Kidney tubule cell (primary cell): ENCODE measurements around the gene HSPA9.
A peak's percentile ranks its signal among the peaks of the same experiment; 100 is the strongest.

Experiments used
- DNase-seq: peaks from one replicate; pipeline ENCODE4 v3.0.0-alpha.2; 2018; ENCODE audit warnings: low spot score

Gene HSPA9

DNA sequence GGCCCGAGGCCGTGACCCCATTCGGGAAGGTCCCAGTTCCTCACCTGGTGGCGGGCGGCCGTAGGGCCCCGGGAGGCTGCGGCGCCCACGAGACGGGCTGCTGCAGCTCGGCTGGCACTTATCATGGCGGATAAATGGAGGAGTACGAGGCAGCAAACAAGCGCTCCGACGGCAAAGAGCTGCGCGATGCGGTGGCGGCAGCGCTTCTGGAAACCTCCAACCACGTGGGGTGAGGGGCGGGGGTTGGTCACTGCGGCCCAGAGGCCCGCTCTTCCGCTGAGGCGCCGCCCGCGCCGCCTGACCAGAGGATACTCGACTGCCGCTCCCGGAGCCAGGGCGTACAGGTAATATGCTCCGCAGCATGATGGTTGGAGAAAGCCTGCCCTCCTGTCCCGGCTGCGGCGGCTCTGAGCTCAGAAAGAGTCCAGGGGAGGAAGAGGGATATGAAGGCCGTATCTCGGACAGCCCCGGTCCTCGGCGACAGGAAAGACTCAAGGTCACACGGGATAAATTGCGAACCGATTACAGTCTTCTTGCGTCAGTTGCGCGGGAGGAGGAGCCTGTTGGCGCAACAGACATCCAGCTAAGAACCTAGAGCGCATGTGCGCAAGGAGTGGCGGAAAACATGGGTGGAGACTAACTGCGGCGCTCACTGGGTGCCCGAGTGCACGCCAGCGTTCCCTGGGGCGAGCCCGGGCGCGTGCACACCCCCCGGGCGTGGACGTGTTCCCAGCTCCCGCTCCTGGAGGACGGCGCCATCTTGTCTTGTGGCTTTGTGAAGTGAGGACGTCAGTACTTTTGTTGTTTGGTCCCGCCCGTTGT is at the start of gene HSPA9:
Gene HSPA9, minus strand, starts transcription at position 208 of the 822 bp plus-strand sequence. Its CDS starts 83 bp downstream, at position 125.
- DNase-seq, result peak; percentile 100

DNA sequence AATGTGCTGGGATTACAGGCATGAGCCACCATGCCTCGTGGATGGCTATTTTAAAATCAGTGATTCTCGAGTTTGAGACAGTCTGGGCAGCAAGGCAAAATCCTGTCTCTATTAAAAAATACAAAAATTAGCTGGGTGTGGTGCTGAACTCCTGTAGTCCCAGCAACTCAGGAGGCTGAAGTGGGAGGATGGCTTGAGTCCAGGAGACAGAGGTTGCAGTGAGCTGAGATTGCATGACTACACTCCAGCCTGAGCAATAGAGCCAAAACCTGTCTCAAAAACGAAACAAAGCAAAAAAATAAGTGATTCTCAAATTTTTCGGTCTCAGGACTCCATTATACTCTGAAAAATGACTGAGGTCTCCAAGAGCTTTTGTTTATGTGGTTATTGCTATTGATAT is 47.9 kb upstream of the HSPA9 start:
- DNase-seq, result no peak

DNA sequence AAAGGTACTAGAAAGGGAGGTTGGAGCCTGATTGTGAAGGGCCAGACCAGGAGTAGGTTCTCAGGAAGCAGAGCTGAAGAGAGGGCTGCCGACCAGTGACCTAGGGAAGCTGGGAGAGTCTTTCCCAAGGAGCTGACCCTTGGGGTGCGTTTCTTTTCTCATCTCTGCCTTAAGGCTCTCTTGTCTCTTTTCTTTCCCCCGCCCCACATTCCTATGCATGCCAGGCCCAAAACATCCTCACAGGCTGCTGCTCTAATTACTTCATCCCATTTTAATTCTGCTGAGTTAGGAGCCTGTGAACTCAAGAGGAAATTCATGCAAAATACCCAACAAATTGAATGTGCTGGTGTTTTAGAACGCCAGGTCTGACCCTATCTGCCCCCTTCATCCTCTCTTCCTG is 46.9 kb upstream of the HSPA9 start:
- DNase-seq, result no peak

DNA sequence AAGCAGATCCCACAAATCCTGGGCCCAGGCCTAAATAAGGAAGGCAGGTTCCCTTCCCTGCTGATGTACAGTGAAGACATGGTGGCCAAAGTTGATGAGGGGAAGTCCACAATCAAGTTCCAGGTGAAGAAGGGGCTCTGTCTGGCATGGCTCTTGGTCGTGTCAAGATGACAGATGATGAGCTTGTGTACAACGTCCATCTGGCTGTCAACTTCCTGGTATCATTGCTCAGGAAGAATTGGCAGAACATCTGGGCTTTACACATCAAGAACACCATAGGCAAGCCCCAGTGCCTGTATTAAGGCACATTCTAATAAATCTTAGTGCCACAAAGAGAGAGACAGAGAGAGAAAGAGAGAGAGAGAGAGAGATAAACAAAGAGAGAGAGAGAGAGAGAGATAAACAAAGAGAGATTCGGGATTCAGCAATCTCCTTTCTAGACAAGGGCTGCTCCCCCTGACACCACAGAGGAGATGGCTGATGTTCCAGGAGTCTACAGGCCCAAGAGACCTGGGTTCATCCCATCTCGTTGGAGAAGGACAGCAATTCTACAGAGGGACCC is 45.5 kb upstream of the HSPA9 start:
- DNase-seq, result no peak

DNA sequence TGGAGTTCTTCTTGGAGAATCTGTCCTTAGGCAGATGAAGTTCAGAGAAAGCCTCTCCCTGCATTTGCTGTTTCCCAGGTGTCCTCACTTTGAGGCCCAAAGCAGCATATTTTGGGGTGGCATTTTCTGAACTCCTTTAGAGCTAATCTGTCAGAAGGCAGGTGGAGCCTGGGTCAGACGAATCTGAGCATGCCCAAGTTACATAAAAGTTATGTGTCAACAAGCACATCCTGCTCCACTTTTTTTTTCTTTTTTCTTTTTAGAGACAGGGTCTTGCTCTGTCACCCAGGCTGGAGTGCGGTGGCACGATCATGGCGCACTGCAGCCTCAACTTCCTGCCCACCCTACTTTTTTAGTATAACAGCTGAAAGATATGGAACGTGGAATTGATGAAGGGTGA is 41.3 kb upstream of the HSPA9 start:
- DNase-seq, result no peak

DNA sequence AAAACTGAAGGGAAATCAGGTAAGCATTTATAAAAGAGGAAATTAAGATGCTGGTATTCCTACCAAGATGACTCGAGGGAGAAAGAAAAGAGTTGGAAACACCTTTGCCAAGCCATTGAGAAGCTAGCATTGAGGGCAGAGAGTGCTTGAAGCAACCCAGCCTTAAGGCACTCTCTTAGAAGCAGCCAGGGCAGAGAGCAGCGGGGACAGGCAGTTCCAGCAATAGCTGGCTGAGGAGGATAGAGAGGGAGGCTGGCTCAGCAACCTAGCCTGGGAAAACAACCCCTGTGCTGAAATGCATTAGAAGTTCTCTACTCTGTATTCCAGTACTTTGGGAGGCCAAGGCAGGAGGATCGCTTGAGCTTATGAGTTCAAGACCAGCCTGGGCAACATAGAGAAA is 40.3 kb upstream of the HSPA9 start:
- DNase-seq, result no peak

DNA sequence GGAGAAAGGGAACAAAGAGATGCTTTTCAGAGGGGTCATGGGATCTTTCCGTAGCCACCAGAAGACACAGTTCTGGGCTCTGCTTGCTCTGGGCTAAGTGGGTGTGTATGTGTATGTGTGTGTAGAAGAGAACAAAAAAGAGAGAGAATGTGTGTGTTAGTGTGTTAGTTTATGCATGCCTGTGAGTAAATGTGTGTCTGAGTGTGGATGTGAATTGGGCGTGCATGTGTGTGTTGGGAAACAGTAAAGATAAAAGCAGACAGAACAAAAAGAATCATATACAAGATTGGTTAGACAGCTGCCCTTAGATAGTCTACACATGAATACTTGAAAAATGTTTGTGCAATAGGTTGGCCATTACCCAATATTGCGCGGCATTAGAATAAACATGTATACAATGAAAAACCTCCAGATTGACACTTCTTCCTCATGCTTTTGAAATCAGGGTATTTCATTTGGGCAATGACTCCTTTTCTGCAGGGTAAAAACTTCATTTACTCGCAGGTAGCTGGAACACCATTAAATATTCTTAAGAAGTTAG is 36.5 kb upstream of the HSPA9 start:
- DNase-seq, result no peak

DNA sequence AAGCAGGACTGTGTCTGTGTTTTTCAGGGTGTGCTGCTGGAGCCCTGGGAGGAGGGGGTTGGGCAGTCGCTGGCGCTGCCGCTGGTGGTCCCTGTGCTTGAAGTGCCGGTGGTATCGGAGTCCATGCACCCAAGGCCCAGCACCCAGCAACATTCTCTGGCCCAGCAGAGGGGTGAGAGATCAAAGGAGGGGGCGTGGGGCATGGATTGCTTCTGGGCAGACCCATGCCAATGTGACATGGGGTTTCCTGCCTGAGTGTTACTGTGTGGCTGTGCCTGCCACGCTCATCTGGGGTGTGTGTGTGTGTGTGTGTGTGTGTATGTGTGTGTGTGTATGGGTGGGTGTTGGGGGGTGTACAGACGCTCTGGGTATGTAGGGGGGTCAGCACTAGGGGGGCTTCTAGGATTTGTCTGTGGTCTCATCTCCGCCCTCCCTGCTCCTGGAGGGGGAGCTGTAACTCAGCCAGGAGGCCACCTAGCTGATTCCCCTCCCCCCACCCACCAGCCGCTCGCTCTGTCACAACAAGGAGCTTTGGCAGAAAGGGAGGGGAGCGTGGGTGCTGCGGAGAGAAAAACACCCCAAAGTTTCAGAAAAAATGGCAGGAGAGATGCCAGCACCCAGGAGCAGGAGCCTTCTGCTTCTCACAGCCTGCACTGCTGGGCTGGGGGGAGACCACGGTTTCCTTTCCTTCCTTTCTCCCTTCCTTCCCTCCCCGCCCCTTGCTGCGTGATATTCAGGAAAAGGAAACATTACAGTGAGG is 35.9 kb upstream of the HSPA9 start:
- no peak for DNase-seq

DNA sequence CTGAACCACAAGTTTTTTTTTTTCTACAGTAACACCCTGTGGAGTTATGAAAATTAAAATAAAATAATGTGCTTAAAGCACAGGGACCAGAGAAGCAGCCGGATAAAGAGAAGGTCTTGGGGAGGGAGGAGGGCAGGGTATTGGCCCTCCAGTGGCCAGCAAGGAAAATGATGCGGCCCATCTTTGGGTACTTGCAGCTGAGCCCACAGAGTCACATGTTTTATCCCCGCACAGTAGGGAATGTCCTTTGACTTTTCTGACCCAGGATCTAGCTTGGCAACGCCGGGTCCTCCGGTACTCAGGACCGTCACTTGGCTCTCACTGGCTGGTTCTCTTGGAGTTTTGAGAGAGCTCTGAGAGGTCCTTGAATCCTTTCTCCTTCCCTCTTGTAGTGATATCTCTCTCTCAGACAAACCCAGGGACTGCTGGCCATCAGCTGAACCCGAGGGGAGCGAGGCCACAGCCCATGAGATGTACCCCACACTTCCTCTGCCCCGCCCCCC is 35.3 kb upstream of the HSPA9 start:
- no peak for DNase-seq

DNA sequence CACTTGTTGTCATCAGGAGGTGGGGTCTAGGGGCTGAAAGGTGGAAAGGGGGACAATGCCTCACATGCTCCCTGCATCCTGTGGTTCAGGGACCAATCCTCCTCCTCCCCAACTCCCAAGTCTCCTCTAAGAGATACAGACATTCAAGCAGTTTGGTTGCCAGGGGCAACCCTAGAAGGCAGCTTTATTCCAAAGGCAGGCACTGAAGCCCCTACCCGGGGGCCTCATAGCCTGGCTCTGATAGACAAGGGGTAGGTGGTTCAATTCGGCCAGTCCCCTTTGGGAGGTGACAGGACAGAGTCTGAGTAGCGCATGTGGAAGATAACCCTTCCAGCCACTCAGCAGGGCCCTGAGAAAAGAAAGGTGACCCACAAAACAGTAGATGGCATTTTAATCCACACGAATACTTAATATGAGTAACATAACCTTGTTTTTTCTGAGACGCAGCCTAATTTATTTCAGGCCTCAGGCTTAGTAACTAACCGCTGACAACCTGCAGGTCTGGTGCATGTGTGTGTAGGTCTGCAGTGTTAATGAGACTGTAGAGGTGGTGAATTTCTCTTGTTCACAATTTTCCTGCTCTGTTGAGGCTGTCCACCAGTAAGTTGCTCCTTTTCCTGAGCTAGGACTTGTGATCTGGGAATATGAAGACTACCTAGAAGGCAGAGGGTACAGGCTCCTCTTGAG is 31.3 kb upstream of the HSPA9 start:
- no peak for DNase-seq

DNA sequence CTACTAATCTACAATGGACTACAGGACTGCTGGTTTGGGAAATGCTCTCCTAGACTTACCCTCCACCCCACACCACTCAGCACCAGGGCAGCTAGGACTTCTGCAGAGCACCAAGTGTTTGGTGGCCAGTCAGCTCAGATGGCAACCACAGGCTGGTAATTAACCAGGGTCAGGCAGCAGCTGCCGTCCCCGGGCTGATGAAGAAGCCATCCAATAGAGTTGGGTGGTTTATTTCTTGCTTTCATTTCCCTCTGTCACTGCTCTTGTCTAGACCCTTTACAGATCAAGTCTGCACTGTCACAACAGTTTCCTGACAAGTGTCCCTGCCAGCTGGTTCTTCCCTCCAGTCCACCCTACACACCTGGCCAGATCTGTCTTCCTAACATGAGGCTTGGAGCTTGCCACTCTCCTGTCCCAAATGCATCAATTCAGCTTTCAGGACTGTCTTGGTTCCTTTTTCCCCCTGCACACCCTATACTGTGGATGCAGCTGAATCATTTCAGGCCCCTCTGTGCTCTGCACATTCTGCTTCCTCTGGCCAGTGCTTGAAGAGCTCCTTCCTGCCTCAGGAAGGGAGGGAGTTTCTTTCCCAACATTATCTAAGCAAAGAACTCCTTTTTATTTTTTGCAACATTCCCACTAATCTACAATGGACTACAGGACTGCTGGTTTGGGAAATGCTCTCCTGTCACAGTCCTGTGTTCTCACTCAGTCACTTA is 30.2 kb upstream of the HSPA9 start:
- no peak for DNase-seq

DNA sequence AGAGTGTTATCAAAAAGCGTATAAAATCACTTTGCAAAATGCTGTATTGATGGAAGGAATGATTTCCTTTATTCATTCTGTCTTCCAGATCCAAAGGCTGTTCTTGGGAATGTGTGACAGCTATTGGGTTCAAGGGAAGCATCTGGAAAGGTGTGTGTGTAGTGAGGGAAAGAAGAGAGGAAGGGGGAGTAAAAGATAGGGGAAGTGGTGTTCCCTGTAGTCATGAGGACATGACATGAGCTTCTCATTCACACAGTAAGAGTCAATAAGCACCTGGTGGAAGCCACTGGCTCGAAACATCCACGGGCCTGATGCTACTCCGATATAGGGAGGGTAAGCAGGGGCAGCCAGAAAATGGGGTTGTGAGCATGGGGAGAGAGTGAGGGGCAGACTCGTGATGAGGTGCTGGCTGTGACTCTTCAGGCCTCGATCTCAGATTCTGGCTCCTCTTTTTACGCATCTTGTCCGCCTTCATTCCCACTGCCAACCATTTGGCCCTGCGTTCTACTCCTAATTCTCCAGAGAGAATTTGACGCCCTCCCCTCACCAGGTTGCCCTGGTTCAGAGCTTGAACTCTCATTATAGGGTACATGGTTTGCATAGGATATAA is 29.1 kb upstream of the HSPA9 start:
- no peak for DNase-seq

DNA sequence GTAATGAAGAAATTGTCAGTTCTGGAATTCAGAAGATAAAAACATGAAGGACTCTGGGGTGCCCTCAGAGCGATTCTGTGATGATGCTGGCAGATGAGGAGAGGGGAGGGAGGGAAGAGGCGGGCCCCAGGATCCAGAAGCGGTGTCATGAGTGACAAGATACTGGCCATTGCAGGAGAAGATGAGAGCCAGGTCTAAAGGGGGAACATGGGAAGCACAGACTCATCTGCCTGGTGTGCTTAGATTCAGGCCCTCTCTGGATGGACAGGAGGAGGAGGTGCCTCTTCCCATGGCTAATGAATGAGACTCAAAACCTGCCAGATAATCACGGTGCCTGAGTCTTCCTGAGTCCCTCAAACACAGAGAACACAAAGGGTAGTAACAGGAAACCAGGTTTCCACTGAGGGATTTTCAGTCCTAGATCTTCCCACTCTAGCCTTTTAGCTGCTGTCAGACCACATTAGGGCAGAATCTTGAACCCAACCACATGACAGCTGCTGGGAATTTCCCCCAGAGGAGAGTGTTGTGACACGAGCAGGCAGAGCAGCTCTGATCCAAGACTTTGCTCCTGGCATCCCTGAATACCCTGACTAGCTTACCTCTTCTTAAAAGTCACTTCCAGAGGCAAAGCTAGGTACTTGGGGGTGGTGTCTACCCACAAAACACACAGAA is 28.2 kb upstream of the HSPA9 start:
- peak; percentile 55 for DNase-seq

DNA sequence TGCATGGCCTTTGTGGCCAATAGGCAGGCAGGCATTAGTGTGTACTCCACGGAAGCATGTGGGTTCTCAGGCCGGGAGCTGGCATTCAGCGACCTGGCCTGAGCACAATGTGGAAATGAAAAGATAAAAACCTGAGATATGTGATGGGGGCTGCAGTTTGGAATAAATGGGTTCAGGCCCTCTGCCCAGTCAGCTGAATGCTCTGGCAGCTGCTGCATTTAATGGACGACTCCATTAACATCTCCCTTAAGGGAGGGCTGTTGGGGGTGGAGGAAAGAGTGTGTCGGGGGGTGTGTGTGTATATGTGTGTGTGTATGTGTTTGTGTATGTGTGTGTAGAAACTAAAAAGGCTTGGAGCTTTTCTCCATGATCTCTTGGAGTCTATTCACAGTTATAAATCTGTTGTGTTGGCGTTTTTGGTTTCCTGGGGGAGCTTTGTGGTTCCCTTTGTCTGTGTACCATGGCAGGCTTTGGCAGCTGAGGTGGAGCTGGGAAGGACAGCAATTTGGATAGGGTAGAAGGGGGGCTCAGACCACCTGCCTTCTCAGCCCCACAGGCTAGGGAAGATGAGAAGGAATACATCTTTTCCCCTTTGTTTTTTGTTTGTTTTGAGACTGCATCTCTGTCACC is 27.3 kb upstream of the HSPA9 start:
- no peak for DNase-seq

DNA sequence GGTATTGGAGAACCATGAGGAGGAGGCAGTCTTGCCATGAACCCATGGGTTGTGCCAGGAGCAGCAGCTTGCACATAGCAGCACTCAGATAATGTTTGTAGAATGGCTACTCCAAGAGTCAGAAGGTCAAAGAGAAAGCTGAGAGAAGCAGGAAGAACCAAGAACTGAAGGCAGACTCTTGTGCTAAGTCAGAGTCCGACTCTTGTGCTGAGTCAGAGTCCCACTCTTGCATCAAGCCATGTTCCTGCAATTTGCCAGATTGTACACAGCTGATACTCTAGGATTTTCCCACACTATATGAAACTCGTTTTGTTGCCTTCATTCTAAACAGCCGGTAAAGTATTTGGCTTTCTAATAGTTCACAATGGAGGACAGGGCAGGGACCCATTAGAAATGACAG is 26.2 kb upstream of the HSPA9 start:
- DNase-seq, result peak; percentile 73

DNA sequence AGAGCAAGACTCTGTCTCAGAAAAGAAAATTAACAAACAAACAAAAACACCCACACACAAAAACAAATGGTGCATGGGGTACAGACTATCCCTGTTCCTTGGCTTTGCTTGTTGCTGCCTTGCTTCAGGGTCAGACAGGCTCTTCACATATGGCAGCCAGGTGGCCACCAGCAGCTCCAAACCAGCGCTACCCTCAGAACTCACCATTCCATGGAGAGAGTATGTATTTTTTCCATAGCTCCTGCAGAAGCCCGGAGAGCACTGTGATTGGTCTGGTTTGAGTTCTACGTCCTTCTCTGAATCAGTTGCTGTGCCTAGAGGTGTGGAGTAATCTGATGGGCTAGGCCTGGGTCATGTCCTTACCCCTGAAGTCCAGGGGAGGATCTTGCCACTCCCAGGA is 25.2 kb upstream of the HSPA9 start:
- DNase-seq, result no peak

DNA sequence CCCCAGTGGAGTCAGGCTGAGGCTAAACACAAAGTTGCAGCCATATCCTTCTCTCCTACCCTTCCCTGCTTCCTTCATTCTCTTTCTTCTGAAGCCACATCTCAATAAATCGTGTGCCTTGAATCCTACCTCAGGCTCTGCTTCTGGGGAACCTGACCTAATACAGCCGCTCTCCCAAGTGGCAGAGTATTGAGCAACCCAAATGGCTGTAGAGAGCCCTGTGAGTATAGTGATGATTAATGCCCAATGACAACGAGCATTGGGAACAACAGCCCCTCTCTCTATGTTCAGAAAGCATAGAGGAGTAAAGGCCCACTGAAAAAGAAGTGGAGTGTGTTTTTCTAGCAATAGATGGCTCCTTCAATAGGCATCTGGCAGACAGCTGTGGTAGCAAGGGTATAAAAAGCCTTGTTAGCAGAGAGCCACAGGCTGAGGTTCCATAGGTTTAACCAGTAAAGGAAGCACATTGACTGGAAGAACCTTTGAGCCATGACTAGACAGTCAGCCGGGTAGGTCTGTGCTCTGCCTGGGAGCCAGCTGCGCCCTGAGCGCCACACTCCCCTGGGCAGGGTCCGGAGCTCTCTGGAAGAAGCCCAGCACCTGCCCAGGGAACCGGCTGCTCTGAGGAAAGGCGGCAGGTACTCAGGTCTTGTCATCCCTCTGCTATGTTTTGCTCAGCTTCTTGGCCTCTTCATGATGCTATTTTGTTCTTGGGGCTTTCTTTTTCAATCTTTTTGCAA is 22.6 kb upstream of the HSPA9 start:
- no peak for DNase-seq

DNA sequence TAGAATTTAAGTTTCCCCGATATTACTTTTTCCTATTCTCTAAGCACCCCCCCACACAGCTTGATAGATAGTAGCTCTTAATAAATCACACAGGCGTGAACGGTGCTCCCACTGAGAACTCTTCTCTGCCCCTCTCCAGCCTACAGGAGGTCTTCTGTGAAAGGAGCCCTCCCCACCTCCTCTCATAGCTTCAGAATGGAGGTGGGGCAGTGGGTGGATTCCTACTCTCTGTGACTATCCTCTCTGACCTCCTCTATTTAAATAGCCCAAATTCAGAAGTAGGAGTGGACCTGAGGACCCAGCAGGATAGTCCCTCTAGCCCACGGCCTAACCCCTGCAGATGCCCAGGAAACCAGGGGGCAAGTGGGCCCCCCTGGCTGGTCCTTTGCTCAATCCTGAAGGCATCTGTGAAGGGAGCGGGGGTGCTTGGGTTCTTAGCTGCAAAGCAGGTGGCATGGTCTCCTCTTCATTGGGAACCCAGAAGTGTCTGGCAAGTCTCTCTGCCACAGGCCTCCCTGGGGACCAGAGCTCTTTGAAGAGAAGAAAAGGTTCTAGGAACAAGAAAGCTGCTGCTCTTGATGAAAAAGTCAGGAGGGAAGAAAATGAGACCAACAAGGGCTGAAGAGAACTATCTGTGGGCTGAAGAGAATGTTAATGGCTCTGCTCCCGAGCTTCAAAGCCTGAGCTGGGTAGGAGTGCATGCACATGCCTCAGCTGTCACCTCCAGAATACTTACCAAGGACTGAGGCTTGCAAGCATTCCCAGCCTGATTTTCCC is 21.1 kb upstream of the HSPA9 start:
- DNase-seq, result no peak
